Sigmoid colon (tissue), 4 donors: ENCODE results near the gene GRM8.

ENCODE experiments used
- POLR2A ChIP-seq, 2 donors: fragments of 450-650 bp; IDR thresholded peaks; one replicate each; pipeline ENCODE4 v1.6.1; 2016; ENCODE audit warnings: antibody characterized with exemption in 2 of 2, mild to moderate bottlenecking in 2 of 2, moderate library complexity in 2 of 2
- POLR2AphosphoS5 ChIP-seq, 4 donors: sonication (generic); formaldehyde crosslinking; IDR thresholded peaks; one replicate each; pipeline ENCODE4 v1.6.1; 2017; ENCODE audit warnings: antibody characterized with exemption in 4 of 4
- TF ChIP-seq, protein P1 (sequence below), 4 experiments: fragments of 450-650 bp in 3 of 4; fragments of 200-600 bp in 1 of 4; IDR thresholded peaks; one replicate each; pipeline ENCODE4 v1.5.1; 2016 to 2019; ENCODE audit warnings: antibody characterized with exemption in 4 of 4, mild to moderate bottlenecking in 3 of 4, moderate library complexity in 2 of 4

- TF ChIP-seq, protein P1, sequence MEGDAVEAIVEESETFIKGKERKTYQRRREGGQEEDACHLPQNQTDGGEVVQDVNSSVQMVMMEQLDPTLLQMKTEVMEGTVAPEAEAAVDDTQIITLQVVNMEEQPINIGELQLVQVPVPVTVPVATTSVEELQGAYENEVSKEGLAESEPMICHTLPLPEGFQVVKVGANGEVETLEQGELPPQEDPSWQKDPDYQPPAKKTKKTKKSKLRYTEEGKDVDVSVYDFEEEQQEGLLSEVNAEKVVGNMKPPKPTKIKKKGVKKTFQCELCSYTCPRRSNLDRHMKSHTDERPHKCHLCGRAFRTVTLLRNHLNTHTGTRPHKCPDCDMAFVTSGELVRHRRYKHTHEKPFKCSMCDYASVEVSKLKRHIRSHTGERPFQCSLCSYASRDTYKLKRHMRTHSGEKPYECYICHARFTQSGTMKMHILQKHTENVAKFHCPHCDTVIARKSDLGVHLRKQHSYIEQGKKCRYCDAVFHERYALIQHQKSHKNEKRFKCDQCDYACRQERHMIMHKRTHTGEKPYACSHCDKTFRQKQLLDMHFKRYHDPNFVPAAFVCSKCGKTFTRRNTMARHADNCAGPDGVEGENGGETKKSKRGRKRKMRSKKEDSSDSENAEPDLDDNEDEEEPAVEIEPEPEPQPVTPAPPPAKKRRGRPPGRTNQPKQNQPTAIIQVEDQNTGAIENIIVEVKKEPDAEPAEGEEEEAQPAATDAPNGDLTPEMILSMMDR (IDR thresholded peaks at IDR 0.05): no peak
- TF ChIP-seq POLR2A (IDR thresholded peaks at IDR 0.05) (no peak), POLR2AphosphoS5 (IDR thresholded peaks at IDR 0.05) (no peak)
Observed at GRCh38 chr7:126487728-126488442, 764.9 kb downstream of the GRM8 start.
